ENCODE results near the gene KIFC1. TPM values are rescaled to one million over a fixed set of nuclear protein-coding genes. Genes with fewer than 3 reads are reported as not detected.
A peak's percentile ranks its signal among the peaks of the same experiment; 100 is the strongest.

Gene KIFC1
- total RNA-seq, 1 experiment from 2014 or later, result 65.3 TPM

- Histone ChIP-seq H3K36me3 (ENCODE audit: control insufficient read depth, insufficient read depth, low read length) (no peaks in the 10 kb centered on the region), H3K9me3 (no peaks in the 10 kb centered on the region), H3K4me1 (peaks cover 46% of the 10 kb centered on the region), H3K27me3 (replicated peaks; ENCODE audit: control insufficient read depth, insufficient read depth, low read length) (no peaks in the 10 kb centered on the region), H3K4me3 (ENCODE audit: low read depth, low read length) (peak overlapping the region; percentile 71)
- DNase-seq, result no peak
- ChIA-PET CTCF (interaction anchor here (0.6 to 1.7 kb wide), 10 partner anchors 9 to 284 kb away, joined by 3 to 16 read pairs (median 4); partner anchors contain the start of genes BAK1, CUTA, PHF1 and RGL2), POLR2A (interaction anchor here (1.5 kb wide), 1 partner anchor 28 kb away, joined by 7 read pairs; the partner anchor contains the start of gene ZBTB9)
- TF ChIP-seq, protein P1, sequence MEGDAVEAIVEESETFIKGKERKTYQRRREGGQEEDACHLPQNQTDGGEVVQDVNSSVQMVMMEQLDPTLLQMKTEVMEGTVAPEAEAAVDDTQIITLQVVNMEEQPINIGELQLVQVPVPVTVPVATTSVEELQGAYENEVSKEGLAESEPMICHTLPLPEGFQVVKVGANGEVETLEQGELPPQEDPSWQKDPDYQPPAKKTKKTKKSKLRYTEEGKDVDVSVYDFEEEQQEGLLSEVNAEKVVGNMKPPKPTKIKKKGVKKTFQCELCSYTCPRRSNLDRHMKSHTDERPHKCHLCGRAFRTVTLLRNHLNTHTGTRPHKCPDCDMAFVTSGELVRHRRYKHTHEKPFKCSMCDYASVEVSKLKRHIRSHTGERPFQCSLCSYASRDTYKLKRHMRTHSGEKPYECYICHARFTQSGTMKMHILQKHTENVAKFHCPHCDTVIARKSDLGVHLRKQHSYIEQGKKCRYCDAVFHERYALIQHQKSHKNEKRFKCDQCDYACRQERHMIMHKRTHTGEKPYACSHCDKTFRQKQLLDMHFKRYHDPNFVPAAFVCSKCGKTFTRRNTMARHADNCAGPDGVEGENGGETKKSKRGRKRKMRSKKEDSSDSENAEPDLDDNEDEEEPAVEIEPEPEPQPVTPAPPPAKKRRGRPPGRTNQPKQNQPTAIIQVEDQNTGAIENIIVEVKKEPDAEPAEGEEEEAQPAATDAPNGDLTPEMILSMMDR (IDR thresholded peaks at IDR 0.05; ENCODE audit: insufficient read depth in 1 of 2, low read depth in 1 of 2, low read length in 1 of 2, severe bottlenecking in 1 of 2, unreplicated experiment in 1 of 2), result no peak
- no peaks in the 10 kb centered on the region for H3K9me3 Mint-ChIP-seq (ENCODE audit: unreplicated experiment)
- TSS peak; percentile 68 for BruUV-seq (replicated peaks)
- intact Hi-C loops (cut with micrococcal nuclease; ENCODE audit: unreplicated experiment), result loop anchor here (1.0 to 5.0 kb wide), 4 partner anchors 9 to 145 kb away; partner anchors contain the start of genes CUTA and RGL2
- H3K36me3 Mint-ChIP-seq (ENCODE audit: insufficient read depth, unreplicated experiment), result peaks cover 7% of the 10 kb centered on the region
- H3K4me3 Mint-ChIP-seq (ENCODE audit: unreplicated experiment), result peak overlapping the region; percentile 81
- peaks cover 3% of the 10 kb centered on the region for H3K27me3 Mint-ChIP-seq (ENCODE audit: insufficient read depth, unreplicated experiment)
- H3K27ac Mint-ChIP-seq (ENCODE audit: unreplicated experiment), result peak overlapping the region; percentile 76
- H3K4me1 Mint-ChIP-seq (ENCODE audit: low read depth, unreplicated experiment), result peaks cover 23% of the 10 kb centered on the region
These were observed 35.2 kb downstream of the KIFC1 start for GRCh38 chr6:33426590-33427511.

DNA sequence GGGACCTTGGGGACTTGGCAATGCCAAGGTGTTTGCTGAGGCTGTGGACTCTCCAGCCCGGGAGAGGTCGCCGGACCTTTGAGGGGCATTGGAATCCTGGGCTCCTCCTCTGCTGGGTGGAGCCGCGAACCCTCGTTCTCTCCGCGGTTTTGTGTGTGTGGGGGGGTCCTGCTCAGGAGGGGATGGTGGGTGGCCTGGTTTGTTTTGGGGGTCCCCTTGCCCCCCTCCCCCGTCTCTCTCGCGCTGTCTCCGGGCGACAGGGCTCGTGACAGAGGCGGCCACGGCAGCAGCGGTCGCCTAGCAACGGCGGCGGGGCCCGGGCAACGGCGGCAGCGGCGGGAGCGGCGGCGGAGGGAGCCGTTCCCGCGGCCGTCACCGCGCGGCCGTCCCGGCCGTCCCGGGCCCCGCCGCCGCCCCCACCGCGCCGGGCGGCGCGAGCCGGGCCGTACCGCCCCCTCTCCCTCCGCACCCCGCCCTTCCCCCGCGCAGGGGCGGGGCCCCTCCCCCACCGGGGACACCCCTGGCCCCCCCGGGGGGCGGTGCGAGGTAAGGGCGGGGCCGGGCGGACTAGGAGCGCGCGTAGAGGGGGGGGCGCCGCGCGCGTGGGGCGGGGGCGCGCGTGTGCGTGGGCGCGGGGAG lies 36.1 kb downstream of the KIFC1 start:
- TF ChIP-seq, protein P1 (IDR thresholded peaks at IDR 0.05; ENCODE audit: insufficient read depth in 1 of 2, low read depth in 1 of 2, low read length in 1 of 2, severe bottlenecking in 1 of 2, unreplicated experiment in 1 of 2), result no peak
- DNase-seq, result peak in 1 of 2 experiments; percentile 61
- no peaks in the 10 kb centered on the region for H3K27me3 ChIP-seq (replicated peaks; ENCODE audit: control insufficient read depth, insufficient read depth, low read length)
- POLR2A ChIA-PET, result no interaction called here
- Mint-ChIP-seq H3K27ac (ENCODE audit: unreplicated experiment) (peak overlapping the region; percentile 76), H3K36me3 (ENCODE audit: insufficient read depth, unreplicated experiment) (peaks cover 7% of the 10 kb centered on the region), H3K4me1 (ENCODE audit: low read depth, unreplicated experiment) (peaks cover 31% of the 10 kb centered on the region), H3K27me3 (ENCODE audit: insufficient read depth, unreplicated experiment) (peaks cover 3% of the 10 kb centered on the region), H3K4me3 (ENCODE audit: unreplicated experiment) (peak overlapping the region; percentile 81), H3K9me3 (ENCODE audit: unreplicated experiment) (no peaks in the 10 kb centered on the region)
- no peaks in the 10 kb centered on the region for H3K9me3 ChIP-seq
- intact Hi-C loops (cut with micrococcal nuclease; ENCODE audit: unreplicated experiment), result loop anchor here (2.0 to 5.0 kb wide), 3 partner anchors 27 to 145 kb away; partner anchors contain the start of genes RGL2 and ZBTB9
- peaks cover 52% of the 10 kb centered on the region for H3K4me1 ChIP-seq
- H3K36me3 ChIP-seq (ENCODE audit: control insufficient read depth, insufficient read depth, low read length), result no peaks in the 10 kb centered on the region
- no TSS peak for BruUV-seq (replicated peaks)
- peak overlapping the region; percentile 63 for H3K4me3 ChIP-seq (ENCODE audit: low read depth, low read length)
- CTCF ChIA-PET, result no interaction called here
